GM18909 (cell line): ENCODE results near the gene MAML3.

ENCODE experiments used
- ATAC-seq: cut with Tn5 transposase; IDR thresholded peaks from one replicate; pipeline ENCODE4 v1.9.1; 2021; ENCODE audit warnings: mild to moderate bottlenecking; ENCODE audit not compliant: unreplicated experiment, poor library complexity

The MAML3 gene

GRCh38 chr4:139913398-139913990 lies 240.5 kb downstream of the MAML3 start:
- no peak for ATAC-seq

GRCh38 chr4:139912445-139912844 lies 241.5 kb downstream of the MAML3 start:
- no peak for ATAC-seq

GRCh38 chr4:139910106-139910505 lies 243.9 kb downstream of the MAML3 start:
- no peak for ATAC-seq

- no peak for ATAC-seq
Observed at GRCh38 chr4:139908636-139909437, 245.1 kb downstream of the MAML3 start.

GRCh38 chr4:139907001-139907809 lies 246.8 kb downstream of the MAML3 start:
- no peak for ATAC-seq

- no peak for ATAC-seq
Observed at GRCh38 chr4:139905489-139905888, 248.5 kb downstream of the MAML3 start.

- no peak for ATAC-seq
Observed at GRCh38 chr4:139904406-139904805, 249.6 kb downstream of the MAML3 start.

GRCh38 chr4:139903845-139904244 lies 250.1 kb downstream of the MAML3 start:
- ATAC-seq, result no peak

- no peak for ATAC-seq
Observed at GRCh38 chr4:139902321-139903320, 251.4 kb downstream of the MAML3 start.

- ATAC-seq, result no peak
Observed at GRCh38 chr4:139901531-139902320, 252.3 kb downstream of the MAML3 start.

GRCh38 chr4:139900964-139901376 lies 253.0 kb downstream of the MAML3 start:
- no peak for ATAC-seq

- no peak for ATAC-seq
Observed at GRCh38 chr4:139899346-139899745, 254.6 kb downstream of the MAML3 start.

- no peak for ATAC-seq
Observed at GRCh38 chr4:139898293-139898692, 255.7 kb downstream of the MAML3 start.

GRCh38 chr4:139896091-139896604 lies 257.8 kb downstream of the MAML3 start:
- ATAC-seq, result no peak

- no peak for ATAC-seq
Observed at GRCh38 chr4:139893801-139894200, 260.2 kb downstream of the MAML3 start.

GRCh38 chr4:139892973-139893736 lies 260.8 kb downstream of the MAML3 start:
- ATAC-seq, result no peak

- ATAC-seq, result no peak
Observed at GRCh38 chr4:139890816-139891215, 263.2 kb downstream of the MAML3 start.

- no peak for ATAC-seq
Observed at GRCh38 chr4:139889901-139890300, 264.1 kb downstream of the MAML3 start.
